HL-60 (cell line): ENCODE measurements around the gene ULK1.

Experiments
- DNase-seq, 2 experiments: peaks; one replicate each; pipeline ENCODE4 v3.0.0-alpha.2; 2010 to 2020; ENCODE audit warnings: low read depth in 1 of 2, low spot score in 1 of 2
- H3K27ac ChIP-seq: fragments of 250-450 bp; sonication (Bioruptor Pico); replicated peaks from 2 replicates; pipeline ENCODE4 v1.5.1; 2020; ENCODE audit warnings: mild to moderate bottlenecking, moderate library complexity
- H3K27me3 ChIP-seq: fragments of 250-450 bp; sonication (Bioruptor Pico); 2 replicates; pipeline ENCODE4 v1.5.1; 2021; ENCODE audit warnings: mild to moderate bottlenecking, moderate library complexity; ENCODE audit not compliant: insufficient read depth, poor library complexity, severe bottlenecking
- H3K4me3 ChIP-seq: replicated peaks from 2 replicates; pipeline ENCODE4 v1.5.1; 2011; ENCODE audit warnings: mild to moderate bottlenecking, control low read depth, low read length; ENCODE audit not compliant: insufficient read depth
- CTCF ChIP-seq: IDR thresholded peaks from one replicate; pipeline ENCODE4 v1.5.1; 2011; ENCODE audit warnings: low read length, control low read depth, inconsistent platforms; ENCODE audit not compliant: insufficient read depth
- GABPA ChIP-seq: IDR thresholded peaks from 2 replicates; pipeline ENCODE4 v1.6.1; 2012; ENCODE audit warnings: low read depth
- POLR2AphosphoS5 ChIP-seq: IDR thresholded peaks from 2 replicates; pipeline ENCODE4 v1.6.1; 2012; ENCODE audit warnings: low read depth
- SPI1 ChIP-seq: IDR thresholded peaks from 2 replicates; pipeline ENCODE4 v1.6.1; 2012; ENCODE audit warnings: low read depth, mild to moderate bottlenecking, borderline replicate concordance
- TF ChIP-seq, protein P1 (sequence below): IDR thresholded peaks from 2 replicates; pipeline ENCODE4 v1.6.1; 2012; ENCODE audit warnings: low read depth; ENCODE audit not compliant: insufficient replicate concordance

The ULK1 gene

GRCh38 chr12:131909752-131910219 lies 15.4 kb downstream of the ULK1 start:
- Histone ChIP-seq H3K27ac (no peak overlapping the region), H3K4me3 (no peak overlapping the region), H3K27me3 (no peaks in the 10 kb centered on the region)
- no peak for DNase-seq
- TF ChIP-seq, protein P1, sequence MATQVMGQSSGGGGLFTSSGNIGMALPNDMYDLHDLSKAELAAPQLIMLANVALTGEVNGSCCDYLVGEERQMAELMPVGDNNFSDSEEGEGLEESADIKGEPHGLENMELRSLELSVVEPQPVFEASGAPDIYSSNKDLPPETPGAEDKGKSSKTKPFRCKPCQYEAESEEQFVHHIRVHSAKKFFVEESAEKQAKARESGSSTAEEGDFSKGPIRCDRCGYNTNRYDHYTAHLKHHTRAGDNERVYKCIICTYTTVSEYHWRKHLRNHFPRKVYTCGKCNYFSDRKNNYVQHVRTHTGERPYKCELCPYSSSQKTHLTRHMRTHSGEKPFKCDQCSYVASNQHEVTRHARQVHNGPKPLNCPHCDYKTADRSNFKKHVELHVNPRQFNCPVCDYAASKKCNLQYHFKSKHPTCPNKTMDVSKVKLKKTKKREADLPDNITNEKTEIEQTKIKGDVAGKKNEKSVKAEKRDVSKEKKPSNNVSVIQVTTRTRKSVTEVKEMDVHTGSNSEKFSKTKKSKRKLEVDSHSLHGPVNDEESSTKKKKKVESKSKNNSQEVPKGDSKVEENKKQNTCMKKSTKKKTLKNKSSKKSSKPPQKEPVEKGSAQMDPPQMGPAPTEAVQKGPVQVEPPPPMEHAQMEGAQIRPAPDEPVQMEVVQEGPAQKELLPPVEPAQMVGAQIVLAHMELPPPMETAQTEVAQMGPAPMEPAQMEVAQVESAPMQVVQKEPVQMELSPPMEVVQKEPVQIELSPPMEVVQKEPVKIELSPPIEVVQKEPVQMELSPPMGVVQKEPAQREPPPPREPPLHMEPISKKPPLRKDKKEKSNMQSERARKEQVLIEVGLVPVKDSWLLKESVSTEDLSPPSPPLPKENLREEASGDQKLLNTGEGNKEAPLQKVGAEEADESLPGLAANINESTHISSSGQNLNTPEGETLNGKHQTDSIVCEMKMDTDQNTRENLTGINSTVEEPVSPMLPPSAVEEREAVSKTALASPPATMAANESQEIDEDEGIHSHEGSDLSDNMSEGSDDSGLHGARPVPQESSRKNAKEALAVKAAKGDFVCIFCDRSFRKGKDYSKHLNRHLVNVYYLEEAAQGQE, result no peak
- TF ChIP-seq SPI1, result no peak
- TF ChIP-seq POLR2AphosphoS5, result no peak
- no peak for TF ChIP-seq GABPA

- H3K4me3 ChIP-seq, result no peak overlapping the region
- DNase-seq, result no peak
- TF ChIP-seq GABPA (no peak), POLR2AphosphoS5 (no peak), SPI1 (no peak), CTCF (no peak)
- TF ChIP-seq, protein P1, result no peak
- H3K27ac ChIP-seq, result no peak overlapping the region
- H3K27me3 ChIP-seq, result no peaks in the 10 kb centered on the region
Measured at GRCh38 chr12:131910302-131911027, 16.0 kb downstream of the ULK1 start.

- Histone ChIP-seq H3K27ac (no peak overlapping the region), H3K27me3 (no peaks in the 10 kb centered on the region), H3K4me3 (no peak overlapping the region)
- no peak for DNase-seq
- TF ChIP-seq CTCF (no peak), POLR2AphosphoS5 (no peak), SPI1 (no peak), GABPA (no peak)
- TF ChIP-seq, protein P1, result no peak
Measured at GRCh38 chr12:131911028-131911650, 16.7 kb downstream of the ULK1 start.
